ENCODE measurements around the gene IPO7. TPM values are rescaled to one million over a fixed set of nuclear protein-coding genes. Genes with fewer than 3 reads are reported as not detected.

IPO7 gene
- total RNA-seq, 2 donors from 2014 or later = 70.5 to 150 TPM

DNA sequence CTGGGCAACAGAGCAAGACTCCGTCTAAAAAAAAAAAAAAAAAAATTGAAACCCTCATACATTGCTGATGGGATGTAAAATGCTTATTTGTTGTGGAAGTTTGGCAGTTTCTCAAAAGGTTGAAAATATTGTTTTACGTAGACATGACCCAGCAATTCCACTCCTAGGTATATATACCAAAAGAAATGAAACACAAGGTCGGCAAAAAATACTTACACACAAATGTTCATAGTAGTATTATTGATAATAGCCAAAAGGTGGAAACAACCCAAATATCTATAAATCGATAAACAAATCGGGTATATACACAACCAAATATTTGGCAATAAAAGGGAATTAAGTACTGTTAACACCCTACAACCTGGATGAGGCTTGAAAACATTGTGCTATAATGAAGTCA lies 71.3 kb downstream of the IPO7 start:
- Mint-ChIP-seq H3K27me3 (no peaks in the 10 kb centered on the region), H3K9me3 (peaks cover 4% of the 10 kb centered on the region), H3K4me3 (no peak overlapping the region), H3K4me1 (peaks cover 5% of the 10 kb centered on the region), H3K36me3 (ENCODE audit: low read depth) (peaks cover 17% of the 10 kb centered on the region), H3K27ac (no peak overlapping the region)
- no peak for ATAC-seq (replicated peaks)

DNA sequence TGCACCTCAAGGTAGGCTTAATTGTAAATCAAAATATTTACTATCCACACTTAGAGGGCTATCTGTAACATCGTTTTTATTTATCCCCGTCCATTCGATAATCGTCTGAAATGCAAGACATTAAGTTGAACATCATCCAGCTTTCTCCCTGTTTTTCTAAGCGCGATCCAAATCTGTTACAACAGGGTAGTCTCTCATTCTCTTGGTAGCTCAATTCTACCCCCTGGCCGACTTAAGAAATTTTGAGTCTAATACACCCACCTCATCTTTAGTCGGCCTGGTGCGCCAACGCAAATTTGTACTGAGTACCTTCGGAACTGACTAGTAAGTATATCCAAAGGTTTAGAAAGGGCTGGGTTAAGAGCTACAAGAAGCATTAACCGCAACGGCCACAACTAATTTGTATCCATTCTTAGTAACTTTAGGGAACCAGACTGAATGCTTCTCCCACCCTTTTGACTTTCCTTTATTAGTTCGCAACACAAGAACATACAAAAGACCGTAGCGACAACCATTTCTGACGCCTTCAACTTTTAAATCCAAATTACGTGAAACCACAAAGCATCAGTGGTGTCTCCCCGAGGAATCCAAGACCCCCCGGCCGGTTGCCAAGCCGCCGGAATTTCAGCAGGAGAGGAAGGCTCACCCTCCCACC lies 75.3 kb downstream of the IPO7 start:
- peak; percentile 3 for ATAC-seq (replicated peaks)
- H3K4me3 Mint-ChIP-seq = peak overlapping the region; percentile 99
- H3K4me1 Mint-ChIP-seq = peaks cover 22% of the 10 kb centered on the region
- no peaks in the 10 kb centered on the region for H3K27me3 Mint-ChIP-seq
- H3K36me3 Mint-ChIP-seq (ENCODE audit: low read depth) = peaks cover 34% of the 10 kb centered on the region
- no peaks in the 10 kb centered on the region for H3K9me3 Mint-ChIP-seq
- peak overlapping the region; percentile 99 for H3K27ac Mint-ChIP-seq

GRCh38 chr11:9460322-9461062 lies 76.0 kb downstream of the IPO7 start, which contains the start of gene ZNF143:
Gene ZNF143, plus strand, starts transcription at chr11:9461012. Its CDS starts 10,297 bp downstream, at chr11:9471309.
- H3K9me3 Mint-ChIP-seq = no peaks in the 10 kb centered on the region
- no peaks in the 10 kb centered on the region for H3K27me3 Mint-ChIP-seq
- H3K36me3 Mint-ChIP-seq (ENCODE audit: low read depth) = peaks cover 34% of the 10 kb centered on the region
- peaks cover 22% of the 10 kb centered on the region for H3K4me1 Mint-ChIP-seq
- peak; percentile 95 for ATAC-seq (replicated peaks)
- H3K4me3 Mint-ChIP-seq = peak within 1 kb of the TSS; percentile 99
- peak within 1 kb of the TSS; percentile 99 for H3K27ac Mint-ChIP-seq

DNA sequence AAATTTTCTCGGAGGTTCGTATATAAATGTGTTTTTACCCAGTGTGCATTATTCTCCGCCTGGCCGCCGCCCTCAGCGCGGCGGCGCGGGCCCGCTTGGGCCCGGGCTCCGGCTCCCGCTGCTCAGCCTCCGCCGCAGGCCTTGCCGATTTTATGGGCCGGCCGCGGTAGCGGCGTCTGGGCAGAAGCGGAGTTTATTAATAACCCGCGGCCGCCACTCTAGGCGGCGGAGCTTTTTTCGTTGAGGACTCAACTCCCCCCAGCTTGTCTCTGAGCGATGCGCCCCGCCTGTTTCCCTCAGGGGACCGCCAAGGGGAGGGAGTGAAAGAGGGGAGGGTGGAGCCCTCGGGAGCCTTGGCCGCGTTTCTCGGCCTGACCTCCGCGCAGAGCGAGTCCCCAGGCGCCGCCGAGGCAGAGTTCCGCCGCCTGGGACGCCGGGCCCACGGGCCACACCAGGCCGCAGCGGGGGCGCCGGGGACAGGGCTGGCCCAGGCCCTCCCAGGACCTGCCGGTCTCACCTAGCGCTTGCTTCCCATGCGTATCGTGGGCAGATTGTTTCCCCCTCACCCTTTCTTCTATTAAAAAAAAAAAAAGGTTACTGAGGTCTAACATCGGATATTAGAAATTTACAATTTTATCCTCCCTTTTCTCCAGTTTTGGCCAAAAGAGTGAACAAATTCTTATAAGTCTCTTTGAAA lies 76.8 kb downstream of the IPO7 start:
- peak; percentile 46 for ATAC-seq (replicated peaks)
- Mint-ChIP-seq H3K4me3 (peak overlapping the region; percentile 99), H3K27me3 (no peaks in the 10 kb centered on the region), H3K36me3 (ENCODE audit: low read depth) (peaks cover 37% of the 10 kb centered on the region), H3K4me1 (peaks cover 22% of the 10 kb centered on the region), H3K9me3 (no peaks in the 10 kb centered on the region), H3K27ac (peak overlapping the region; percentile 99)

DNA sequence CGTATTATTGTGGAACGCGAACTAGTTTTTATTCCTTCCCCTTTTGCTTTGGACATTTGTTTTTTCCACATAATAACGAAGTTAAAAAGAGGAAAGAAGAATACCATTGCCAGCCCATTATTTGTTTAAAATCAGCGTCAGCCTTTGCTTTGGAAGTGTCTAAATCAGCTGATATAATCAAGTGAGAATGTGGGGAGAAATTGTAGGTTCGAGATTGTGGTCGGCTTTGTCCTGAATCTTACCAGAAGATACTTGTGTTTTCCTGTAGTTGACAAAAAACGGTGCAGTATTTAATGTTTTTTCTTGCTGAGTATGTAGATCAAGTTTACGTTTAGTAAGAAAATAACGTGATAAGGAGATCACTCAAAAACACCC lies 77.3 kb downstream of the IPO7 start:
- no peaks in the 10 kb centered on the region for H3K27me3 Mint-ChIP-seq
- peaks cover 43% of the 10 kb centered on the region for H3K36me3 Mint-ChIP-seq (ENCODE audit: low read depth)
- H3K9me3 Mint-ChIP-seq = no peaks in the 10 kb centered on the region
- H3K4me1 Mint-ChIP-seq = peaks cover 22% of the 10 kb centered on the region
- ATAC-seq (replicated peaks) = no peak
- H3K4me3 Mint-ChIP-seq = peak overlapping the region; percentile 99
- H3K27ac Mint-ChIP-seq = peak overlapping the region; percentile 99

DNA sequence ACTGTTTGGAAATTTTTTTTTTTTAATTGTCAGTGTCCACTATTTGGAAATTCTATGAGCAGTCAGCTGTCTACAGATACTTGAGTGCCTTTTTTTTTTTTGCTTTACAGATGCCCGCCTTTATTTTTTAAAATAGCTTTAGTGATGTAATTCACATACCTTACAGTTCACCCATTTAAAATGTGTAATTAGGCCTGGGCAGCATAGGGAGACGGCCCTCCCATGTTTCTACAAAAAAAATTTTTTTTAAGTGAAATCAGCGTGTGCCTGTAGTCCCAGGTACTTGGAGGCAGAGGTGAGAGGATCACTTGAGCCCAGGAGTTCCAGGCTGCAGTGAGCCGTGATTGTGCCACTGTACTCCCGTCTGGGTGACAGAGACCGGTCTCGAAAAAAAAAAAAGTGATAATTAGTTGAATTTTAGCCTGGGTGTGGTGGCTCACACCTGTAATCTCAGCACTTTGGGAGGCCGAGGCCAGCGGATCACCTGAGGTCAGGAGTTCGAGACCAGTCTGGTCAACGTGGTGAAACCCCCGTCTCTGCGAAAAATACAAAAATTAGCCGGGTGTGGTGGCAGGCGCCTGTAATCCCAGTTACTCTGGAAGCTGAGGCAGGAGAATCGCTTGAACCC lies 77.8 kb downstream of the IPO7 start:
- H3K27ac Mint-ChIP-seq = peak overlapping the region; percentile 99
- no peaks in the 10 kb centered on the region for H3K27me3 Mint-ChIP-seq
- peak overlapping the region; percentile 99 for H3K4me3 Mint-ChIP-seq
- H3K9me3 Mint-ChIP-seq = no peaks in the 10 kb centered on the region
- H3K4me1 Mint-ChIP-seq = peaks cover 22% of the 10 kb centered on the region
- ATAC-seq (replicated peaks) = no peak
- peaks cover 47% of the 10 kb centered on the region for H3K36me3 Mint-ChIP-seq (ENCODE audit: low read depth)

DNA sequence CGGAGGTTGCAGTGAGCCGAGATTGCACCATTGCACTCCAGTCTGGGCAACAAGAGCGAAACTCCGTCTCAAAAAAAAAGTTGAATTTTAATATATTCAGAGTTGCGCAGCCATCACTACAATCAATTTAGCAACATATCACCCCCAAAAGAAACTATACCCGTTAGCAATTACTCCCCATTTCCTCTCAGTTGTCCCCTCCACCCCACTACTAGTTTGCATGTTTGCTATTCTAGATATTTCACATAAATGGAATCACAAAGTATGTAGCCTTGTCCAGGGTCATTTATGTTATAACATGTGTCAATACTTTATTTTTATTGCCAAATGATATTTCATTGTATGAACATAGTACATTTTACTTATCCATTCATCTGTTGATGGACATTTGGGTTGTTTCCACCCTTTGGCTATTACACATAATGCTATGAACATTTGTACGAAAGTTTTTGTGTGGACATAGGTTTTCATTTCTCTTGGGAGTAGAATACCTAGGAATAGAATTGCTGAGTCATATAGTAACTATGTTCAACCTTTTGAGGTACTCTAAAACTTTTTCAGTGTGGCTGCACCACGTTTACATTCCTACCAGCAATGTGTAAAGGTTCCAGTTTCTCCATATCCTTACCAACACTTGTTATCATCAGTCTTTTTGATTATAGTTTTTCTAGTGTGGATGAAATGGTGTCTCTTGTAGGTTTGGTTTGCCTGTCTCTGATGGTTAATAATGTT lies 78.5 kb downstream of the IPO7 start:
- H3K9me3 Mint-ChIP-seq = no peaks in the 10 kb centered on the region
- H3K36me3 Mint-ChIP-seq (ENCODE audit: low read depth) = peaks cover 52% of the 10 kb centered on the region
- peak overlapping the region; percentile 74 for H3K27ac Mint-ChIP-seq
- no peaks in the 10 kb centered on the region for H3K27me3 Mint-ChIP-seq
- peak overlapping the region; percentile 99 for H3K4me3 Mint-ChIP-seq
- ATAC-seq (replicated peaks) = no peak
- H3K4me1 Mint-ChIP-seq = peaks cover 26% of the 10 kb centered on the region

GRCh38 chr11:9470765-9471164 lies 86.3 kb downstream of the IPO7 start:
- peaks cover 12% of the 10 kb centered on the region for H3K4me1 Mint-ChIP-seq
- H3K27ac Mint-ChIP-seq = peak overlapping the region; percentile 11
- H3K36me3 Mint-ChIP-seq (ENCODE audit: low read depth) = peaks cover 86% of the 10 kb centered on the region
- H3K4me3 Mint-ChIP-seq = no peak overlapping the region
- ATAC-seq (replicated peaks) = no peak
- H3K27me3 Mint-ChIP-seq = no peaks in the 10 kb centered on the region
- H3K9me3 Mint-ChIP-seq = no peaks in the 10 kb centered on the region

- peaks cover 6% of the 10 kb centered on the region for H3K4me1 Mint-ChIP-seq
Measured at GRCh38 chr11:9473408-9473807, 89.0 kb downstream of the IPO7 start.

DNA sequence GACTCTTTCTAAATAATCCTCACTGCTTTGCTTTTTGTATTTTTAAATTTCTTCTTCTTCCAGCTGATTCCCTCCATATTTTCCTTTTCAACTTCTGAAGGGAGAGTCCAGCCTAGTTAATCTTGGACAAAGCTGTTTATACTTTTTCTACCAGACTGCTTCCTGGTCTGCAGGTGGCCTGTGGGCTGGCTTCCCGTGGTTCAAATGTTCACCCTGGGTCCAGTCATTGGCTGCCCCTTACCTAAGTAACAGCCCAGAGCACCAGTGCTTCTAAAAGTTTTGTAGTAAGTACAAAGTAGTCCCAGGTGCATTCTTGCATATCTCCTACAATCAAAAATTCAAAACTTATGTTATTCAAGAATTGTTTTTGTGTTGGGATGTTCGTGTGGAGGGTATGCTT lies 95.4 kb downstream of the IPO7 start:
- Mint-ChIP-seq H3K36me3 (ENCODE audit: low read depth) (peaks cover 86% of the 10 kb centered on the region), H3K9me3 (no peaks in the 10 kb centered on the region), H3K4me3 (no peak overlapping the region), H3K27ac (no peak overlapping the region), H3K27me3 (no peaks in the 10 kb centered on the region), H3K4me1 (no peaks in the 10 kb centered on the region)
- no peak for ATAC-seq (replicated peaks)

More at GRCh38 chr11:9473408-9473807, 89.0 kb downstream of the IPO7 start:
- ATAC-seq (replicated peaks) = no peak
- no peak overlapping the region for H3K4me3 Mint-ChIP-seq
- H3K36me3 Mint-ChIP-seq (ENCODE audit: low read depth) = peaks cover 89% of the 10 kb centered on the region
- H3K9me3 Mint-ChIP-seq = no peaks in the 10 kb centered on the region
- no peak overlapping the region for H3K27ac Mint-ChIP-seq
- no peaks in the 10 kb centered on the region for H3K27me3 Mint-ChIP-seq

GRCh38 chr11:9489080-9489765 lies 104.8 kb downstream of the IPO7 start:
- peaks cover 92% of the 10 kb centered on the region for H3K36me3 Mint-ChIP-seq (ENCODE audit: low read depth)
- H3K4me1 Mint-ChIP-seq = no peaks in the 10 kb centered on the region
- no peak overlapping the region for H3K4me3 Mint-ChIP-seq
- ATAC-seq (replicated peaks) = no peak
- H3K27me3 Mint-ChIP-seq = no peaks in the 10 kb centered on the region
- no peak overlapping the region for H3K27ac Mint-ChIP-seq
- H3K9me3 Mint-ChIP-seq = no peaks in the 10 kb centered on the region

- no peak overlapping the region for H3K4me3 Mint-ChIP-seq
- no peaks in the 10 kb centered on the region for H3K4me1 Mint-ChIP-seq
- H3K27ac Mint-ChIP-seq = no peak overlapping the region
- H3K36me3 Mint-ChIP-seq (ENCODE audit: low read depth) = peaks cover 92% of the 10 kb centered on the region
- ATAC-seq (replicated peaks) = no peak
- H3K27me3 Mint-ChIP-seq = no peaks in the 10 kb centered on the region
- no peaks in the 10 kb centered on the region for H3K9me3 Mint-ChIP-seq
Measured at GRCh38 chr11:9490376-9490775, 105.9 kb downstream of the IPO7 start.

DNA sequence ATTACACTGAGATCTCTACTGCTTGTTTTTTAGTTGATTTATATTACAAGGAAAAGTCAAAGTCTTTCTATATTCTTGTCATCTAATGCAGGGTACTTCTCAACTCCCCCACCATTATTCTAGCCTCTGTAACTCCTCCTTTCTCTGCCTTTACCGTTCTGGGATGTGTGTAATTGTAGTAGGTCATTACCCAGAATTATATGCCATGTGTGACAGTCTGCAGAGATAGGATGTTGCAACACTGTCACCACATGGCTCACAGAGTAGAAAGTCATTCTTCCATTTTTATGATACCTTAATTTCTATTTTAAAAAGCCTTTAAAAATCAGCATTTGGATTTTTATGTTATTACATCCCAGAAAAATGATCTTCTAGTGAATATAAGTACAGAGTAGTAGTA lies 109.0 kb downstream of the IPO7 start:
- no peak for ATAC-seq (replicated peaks)
- Mint-ChIP-seq H3K4me3 (no peak overlapping the region), H3K27ac (no peak overlapping the region), H3K4me1 (no peaks in the 10 kb centered on the region), H3K9me3 (no peaks in the 10 kb centered on the region), H3K36me3 (ENCODE audit: low read depth) (peaks cover 93% of the 10 kb centered on the region), H3K27me3 (no peaks in the 10 kb centered on the region)
